HG03097 (cell line): ENCODE results near the gene ZHX3.
A peak's percentile ranks its signal among the peaks of the same experiment; 100 is the strongest.
"Not testable (repeated sequence)": the region's sequence is repeated elsewhere in the genome, so short reads cannot be mapped to it uniquely, and the experiment has no call there.

Source experiments
- ATAC-seq: cut with Tn5 transposase; IDR thresholded peaks from one replicate; pipeline ENCODE4 v1.9.1; 2021; ENCODE audit not compliant: unreplicated experiment, low FRiP score

ZHX3 gene

DNA sequence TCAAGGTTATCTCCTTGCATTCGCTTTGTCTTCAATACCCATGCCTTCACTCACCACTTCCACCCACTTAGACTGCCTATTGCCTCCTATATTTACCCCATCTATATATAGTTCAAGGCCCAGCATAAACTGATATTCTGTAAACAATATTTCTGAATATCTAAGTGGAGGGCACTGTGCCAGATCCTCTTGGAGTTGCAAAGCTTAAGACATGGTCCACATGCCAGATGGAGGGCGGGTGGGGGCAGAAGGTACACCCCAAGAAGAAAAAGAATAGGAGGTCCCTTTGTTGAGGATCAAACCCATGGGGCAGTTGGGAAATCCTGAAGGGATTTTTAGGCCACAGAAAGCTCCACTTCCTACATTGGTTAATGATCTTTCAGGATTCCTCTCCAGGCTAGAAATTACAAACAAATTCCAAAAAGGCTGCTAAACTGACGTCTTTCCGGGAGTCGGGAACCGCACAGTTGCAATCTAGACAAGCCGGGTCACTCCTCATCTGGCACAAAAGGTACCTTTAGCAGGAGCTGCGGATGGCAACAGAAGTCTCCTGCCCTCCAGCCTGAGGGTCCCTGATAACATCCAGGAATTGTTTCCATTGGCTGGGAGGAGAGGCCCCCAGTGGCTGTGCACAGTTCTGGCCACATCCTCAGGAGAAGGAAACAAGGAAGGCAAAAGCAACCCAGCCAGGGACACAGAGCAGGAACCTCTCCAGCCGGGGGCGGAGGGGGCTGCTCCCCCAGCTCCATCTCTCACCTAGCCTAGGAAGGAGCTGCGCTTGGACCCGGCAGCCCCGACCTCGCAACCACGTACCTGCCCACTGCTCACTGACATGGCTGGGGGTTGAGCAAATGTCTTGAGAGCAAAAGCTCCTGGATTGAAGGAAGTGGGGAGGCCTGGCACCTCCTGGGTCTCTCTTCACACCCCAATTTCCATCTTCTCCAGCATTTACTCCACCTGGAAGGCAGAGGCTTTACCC is 17.2 kb upstream of the ZHX3 start:
- ATAC-seq: no peak

DNA sequence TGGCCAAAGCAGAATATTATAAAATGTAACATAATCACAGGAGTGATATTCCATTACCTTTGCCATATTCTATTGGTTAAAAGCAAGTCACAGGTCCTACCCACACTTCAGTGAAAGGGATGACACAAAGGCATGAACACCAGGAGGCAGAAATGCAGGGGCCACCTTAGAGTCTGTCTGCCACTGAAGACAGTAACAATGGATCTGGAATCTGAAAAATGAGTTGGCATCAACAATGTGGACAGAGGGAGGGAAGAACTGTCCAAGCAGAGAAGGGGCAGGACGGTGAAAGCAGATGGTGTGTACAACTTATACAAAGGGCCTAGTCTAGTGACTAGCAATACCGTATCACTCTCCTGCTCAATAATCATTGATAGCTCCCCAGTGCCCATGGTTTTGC is 16.5 kb upstream of the ZHX3 start:
- ATAC-seq: no peak

DNA sequence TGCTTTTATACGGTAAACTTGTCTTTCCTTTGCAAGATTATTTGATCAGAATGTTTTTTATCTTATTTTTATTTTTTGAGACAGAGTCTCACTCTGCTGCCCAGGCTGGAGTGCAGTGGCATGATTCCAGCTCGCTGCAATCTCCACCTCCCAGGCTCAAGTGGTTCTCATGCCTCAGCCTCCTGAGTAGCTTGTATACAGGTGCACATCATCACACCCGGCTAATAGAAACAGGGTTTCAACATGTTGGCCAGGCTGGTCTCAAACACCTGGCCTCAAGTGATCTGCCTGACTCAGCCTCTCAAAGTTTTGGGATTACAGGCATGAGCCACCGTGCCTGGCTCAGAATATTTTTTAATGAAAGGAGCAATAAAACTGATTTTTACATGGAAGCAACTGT is 14.2 kb upstream of the ZHX3 start:
- ATAC-seq: no peak

DNA sequence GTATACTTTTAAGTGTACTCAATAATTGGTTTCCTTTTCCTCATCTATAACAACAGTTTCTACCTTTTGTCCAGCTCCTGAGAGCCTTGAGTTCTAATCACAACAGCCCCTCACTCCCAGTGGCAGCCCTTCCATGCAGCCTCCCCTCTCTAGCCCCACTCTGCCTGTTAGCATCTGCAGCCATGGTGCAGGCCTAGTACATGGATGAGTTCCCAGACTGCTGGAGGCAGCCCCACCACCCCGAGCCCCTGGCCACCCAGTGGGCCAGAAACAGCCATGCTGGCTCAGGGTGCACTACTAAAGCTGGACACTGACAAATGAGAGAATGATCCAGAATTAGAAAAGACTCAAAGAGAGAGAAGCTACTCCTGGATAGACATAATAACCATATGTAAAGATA is 13.4 kb upstream of the ZHX3 start:
- no peak for ATAC-seq

DNA sequence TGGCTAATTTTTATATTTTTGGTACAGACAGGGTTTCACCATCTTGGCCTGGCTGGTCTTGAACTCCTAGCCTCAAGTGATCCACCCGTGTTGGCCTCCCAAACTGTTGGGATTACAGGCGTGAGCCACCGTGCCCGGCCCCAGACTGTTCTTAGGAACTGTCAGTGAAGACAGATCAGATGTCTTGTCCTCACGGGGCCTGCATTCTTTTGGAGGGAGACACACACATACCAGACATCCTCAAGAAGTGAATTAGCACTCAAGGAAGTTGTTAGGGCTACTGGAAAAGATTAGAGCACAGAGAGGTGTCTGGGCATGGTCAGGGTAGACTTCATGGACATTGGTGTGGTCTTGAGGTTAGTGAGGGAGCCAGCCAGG is 12.8 kb upstream of the ZHX3 start:
- no peak for ATAC-seq

GRCh38 chr20:41329435-41330342 is 12.2 kb upstream of the ZHX3 start:
- peak; percentile 77 for ATAC-seq

DNA sequence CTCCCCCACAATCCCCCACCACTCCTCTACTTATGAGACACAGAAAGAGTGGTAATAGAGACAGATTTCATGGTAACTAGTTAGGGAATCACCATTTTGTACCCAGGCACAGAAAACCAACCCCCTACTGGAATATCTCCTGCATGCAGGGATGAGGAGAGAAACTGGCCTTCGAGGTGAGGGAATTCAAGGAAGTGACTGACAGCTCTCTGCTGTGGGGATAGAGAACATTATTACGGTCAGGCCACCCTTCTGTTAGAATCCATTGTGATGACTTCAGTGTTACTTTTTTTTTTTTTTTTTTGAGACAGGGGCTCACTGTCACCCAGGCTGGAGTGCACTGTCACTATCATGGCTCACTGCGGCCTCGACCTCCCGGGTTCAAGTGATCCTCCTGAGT is 9.6 kb upstream of the ZHX3 start:
- no peak for ATAC-seq

GRCh38 chr20:41320976-41321375 is 3.4 kb upstream of the ZHX3 start:
- ATAC-seq: no peak

DNA sequence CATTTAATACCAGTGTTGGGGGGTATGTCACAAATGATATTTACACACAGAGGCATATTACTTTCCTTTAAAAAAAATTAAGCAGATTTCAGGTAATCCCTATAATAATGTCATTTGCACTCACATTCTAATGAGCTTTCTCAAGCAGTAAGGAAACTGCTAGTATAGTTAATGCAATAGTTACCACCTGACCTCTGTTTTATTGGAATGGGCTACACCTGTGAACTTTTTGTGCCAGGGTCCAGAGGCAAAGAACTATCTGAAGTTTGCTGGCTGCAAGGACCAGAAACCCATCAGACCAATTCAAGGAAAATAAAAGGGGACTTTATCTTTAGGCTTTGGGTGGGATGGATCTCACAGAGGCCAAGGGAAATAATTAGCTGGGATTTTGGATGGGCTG is 2.9 kb upstream of the ZHX3 start:
- ATAC-seq: no peak

DNA sequence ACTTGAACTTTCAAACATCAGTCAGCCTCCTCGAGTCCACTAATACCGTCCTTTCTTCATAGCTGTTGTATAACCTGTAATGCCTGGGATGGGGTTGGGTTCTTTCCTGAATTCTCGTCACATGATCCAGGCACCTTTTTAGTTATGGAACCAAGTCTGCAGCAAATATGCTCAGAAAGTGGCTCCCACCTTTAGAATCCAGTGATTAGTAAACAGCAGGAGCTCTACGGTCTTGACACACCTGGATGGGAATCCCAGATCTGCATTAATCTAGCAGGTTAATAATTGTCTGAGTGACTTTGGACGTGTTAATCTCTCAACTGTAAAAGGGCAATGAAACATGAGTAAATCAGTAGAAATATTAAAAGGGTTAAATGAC is 729 bp upstream of the ZHX3 start:
- ATAC-seq: no peak

DNA sequence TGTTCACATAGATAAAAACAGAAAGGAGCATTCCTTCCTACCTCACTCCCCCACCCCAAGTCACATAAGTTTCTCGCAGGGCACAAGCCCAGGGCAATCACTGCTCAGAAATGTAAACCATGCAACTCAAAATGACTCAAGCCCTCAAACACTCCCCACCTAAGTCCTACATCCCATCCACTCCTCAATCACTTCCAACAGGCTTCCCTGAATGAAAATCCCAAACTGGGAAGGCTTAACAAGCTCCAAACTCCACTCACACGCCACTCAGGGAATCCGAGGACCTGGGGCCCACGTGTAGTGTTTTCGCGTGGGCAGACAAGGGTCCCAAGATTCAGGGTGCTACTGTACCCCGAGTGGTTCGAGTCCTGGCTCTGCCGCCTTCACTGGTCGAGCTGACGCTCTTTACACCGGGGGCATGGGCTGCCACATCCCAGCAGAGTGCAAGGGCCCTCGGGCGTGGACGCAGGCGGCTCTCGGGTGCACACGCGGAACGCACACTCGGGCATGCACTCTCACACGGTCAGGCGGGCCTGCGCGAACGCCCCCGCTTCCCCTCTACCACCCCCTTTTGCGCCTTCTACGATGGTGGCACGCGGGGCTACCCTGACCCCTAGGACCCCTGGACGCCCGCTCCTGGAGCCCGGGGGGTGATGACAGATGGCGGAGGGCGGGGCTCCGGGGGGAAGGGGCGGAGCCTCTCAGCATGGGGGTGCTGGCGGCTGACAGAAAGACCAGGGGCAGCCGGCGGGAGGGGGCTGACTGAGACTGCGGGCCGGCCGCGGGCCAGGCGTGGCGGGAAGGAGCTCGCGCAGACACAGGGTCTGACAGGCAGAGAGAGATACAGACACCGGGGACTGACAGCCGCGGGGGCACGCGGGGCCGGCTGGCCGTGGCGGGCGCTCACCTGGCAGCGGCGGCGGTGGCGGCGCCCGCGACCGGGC is 657 bp downstream of the ZHX3 start:
- peak; percentile 53 for ATAC-seq

- ATAC-seq: no peak
Observed at GRCh38 chr20:41316051-41316450, 1.5 kb downstream of the ZHX3 start.

DNA sequence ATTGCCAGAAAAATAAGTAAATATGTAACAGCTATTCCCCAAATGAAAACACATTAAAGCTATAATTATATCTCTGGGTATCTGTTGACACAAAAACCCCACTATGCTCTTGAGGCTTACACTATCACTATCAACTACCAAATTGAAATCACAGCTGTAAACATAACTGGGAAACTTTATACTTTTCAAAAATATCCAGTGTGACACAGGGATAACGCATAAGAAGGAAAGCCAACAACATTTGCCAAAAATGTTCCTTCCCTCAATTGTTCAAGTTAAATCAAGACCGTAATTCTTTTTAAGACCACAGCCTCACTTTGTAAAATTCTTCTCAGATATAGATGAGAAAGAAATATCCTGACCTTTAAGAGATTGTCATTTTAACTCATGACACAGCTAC is 3.1 kb downstream of the ZHX3 start:
- ATAC-seq: no peak

DNA sequence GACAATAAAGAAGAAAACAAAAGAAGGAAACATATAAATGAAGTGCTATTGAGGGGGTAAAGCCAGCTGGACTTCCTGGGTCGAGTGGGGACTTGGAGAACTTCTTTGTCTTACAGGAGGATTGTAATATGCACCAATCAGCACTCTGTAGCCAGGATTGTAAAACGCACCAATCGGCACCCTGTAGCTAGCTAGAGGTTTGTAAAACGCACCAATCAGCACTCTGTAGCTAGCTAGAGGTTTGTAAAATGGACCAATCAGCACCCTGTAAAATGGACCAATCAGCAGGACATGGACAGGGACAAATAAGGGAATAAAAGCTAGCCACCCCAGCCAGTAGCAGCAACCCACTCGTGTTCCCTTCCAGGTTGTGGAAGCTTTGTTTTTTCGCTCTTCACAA is 5.5 kb downstream of the ZHX3 start:
- ATAC-seq: not testable (repeated sequence)

DNA sequence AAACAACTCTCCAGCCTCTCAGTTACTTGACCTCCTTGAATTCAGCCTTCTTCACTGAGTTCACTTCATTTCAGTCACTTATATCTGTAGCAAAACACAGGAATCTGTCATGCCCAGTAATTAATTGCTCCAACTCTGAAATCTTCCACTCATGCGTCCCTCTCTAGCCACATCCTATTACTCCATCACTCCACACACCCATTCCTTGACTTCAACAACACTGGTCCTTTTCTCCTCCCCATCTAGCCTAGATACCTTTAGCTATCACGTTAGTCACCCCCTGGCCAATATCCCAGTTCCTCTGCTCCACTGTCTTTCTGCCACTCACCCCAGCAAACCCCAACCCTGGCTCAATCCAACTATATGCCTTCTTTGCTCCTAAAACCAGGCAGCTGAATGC is 7.7 kb downstream of the ZHX3 start:
- no peak for ATAC-seq

DNA sequence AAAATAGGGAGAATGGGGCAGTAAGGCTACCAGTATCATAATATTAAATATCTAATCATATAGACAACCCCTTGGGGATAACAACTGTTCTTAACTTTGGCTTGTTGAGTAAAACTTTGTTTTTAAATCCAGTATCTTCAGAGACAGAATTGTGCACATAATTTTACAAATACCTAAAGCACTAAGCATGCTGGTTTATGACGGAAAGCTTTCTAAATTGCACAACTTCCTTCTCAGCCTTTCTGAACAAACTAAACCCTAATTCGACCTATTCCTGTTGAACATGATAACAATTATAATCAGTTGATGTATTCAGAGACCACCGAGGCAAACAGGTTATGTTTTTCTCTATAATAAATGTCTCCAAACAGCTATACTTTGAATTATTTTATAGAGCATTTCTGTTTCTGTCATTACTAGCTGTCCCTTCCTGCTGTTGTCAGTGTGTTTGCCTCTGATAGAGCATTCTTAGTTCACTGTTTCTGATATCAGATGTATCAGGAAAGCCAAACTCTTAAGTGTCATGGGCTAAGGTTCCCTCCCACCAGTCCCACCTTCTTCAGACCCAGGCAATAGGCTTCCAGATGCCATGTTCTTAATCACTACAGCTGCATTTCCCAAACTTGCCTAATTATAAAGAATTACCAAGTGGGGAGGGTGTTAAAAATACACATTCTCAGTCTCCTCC is 8.7 kb downstream of the ZHX3 start:
- no peak for ATAC-seq

- no peak for ATAC-seq
Observed at GRCh38 chr20:41308290-41308711, 9.2 kb downstream of the ZHX3 start.

- ATAC-seq: no peak
Observed at GRCh38 chr20:41307021-41307420, 10.5 kb downstream of the ZHX3 start.

DNA sequence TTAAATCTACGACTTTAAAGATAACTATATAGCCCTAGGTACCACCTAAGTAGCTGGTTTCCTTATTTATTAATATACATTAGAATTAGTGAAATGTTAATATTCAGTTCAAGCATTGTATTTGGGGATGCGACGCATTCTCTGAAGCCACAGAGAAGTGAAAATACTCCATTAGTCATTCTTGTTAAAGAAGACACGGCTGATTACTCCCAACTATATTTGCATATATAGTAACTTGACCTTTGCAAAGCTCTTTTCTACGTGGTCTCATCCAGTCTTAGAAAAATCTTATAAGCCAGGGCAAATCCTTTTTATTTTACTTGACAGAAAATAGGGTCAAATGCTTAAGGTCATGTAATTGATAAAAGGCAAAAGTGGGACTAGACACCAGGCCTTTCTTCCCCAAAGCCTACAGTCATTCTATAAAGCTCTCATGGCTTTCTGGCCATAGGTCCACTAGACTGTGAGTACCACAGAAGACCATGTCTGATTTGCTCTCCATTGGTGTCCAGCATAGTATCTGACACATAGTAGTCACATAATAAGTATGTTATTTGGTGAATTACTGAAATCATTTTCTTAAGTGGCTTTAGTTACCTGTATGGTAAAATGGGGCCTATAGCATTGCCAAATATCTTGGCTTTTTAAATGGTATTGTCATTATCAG is 11.3 kb downstream of the ZHX3 start:
- peak; percentile 77 for ATAC-seq
